Large intestine (tissue), 3 donors: ENCODE results near the gene SSBP3. TPM values are rescaled to one million over a fixed set of nuclear protein-coding genes. Genes with fewer than 3 reads are reported as not detected.

ENCODE experiments used
- DNase-seq, 2 donors: peaks; one replicate each; pipeline versions ENCODE4 v3.0.0 to v3.0.0-alpha.2; 2013
- H3K27ac ChIP-seq: one replicate; pipeline ENCODE4 v1.5.1; 2013; ENCODE audit warnings: low read length
- H3K27me3 ChIP-seq: 2 replicates; pipeline ENCODE4 v1.6.1; 2013; ENCODE audit warnings: low read length; ENCODE audit not compliant: control insufficient read depth, insufficient read depth
- H3K36me3 ChIP-seq: 2 replicates; pipeline ENCODE4 v1.6.1; 2013; ENCODE audit warnings: low read length; ENCODE audit not compliant: control insufficient read depth, insufficient read depth
- H3K4me1 ChIP-seq: one replicate; pipeline ENCODE4 v1.6.1; 2013; ENCODE audit warnings: low read length; ENCODE audit not compliant: control insufficient read depth, insufficient read depth
- H3K4me3 ChIP-seq: one replicate; pipeline ENCODE4 v1.5.1; 2013; ENCODE audit warnings: low read length
- H3K9me3 ChIP-seq: one replicate; pipeline ENCODE4 v1.6.1; 2013; ENCODE audit warnings: mild to moderate bottlenecking, low read depth, low read length, moderate library complexity; ENCODE audit not compliant: control insufficient read depth
- WGBS: methylation state at CpG from one replicate; pipeline ENCODE4 v1.1.5; 2013; ENCODE audit warnings: low lambda C conversion rate; ENCODE audit not compliant: insufficient coverage; 5-methylcytosine and 5-hydroxymethylcytosine counted together
- polyA plus RNA-seq: library from polyadenylated mRNA; unstranded; fragments of 120-200 nt; gene quantifications from one replicate; pipeline ENCODE4 v1.2.1, GENCODE V29; 2013

The SSBP3 gene
- polyA plus RNA-seq, 1 donor, result 48.2 TPM

- WGBS, result no CpG with 5 or more reads among the region's 19 CpGs
- Histone ChIP-seq H3K36me3 (no peaks in the 10 kb centered on the region), H3K4me1 (peaks cover 18% of the 10 kb centered on the region), H3K27me3 (no peaks in the 10 kb centered on the region), H3K4me3 (no peak overlapping the region), H3K9me3 (no peaks in the 10 kb centered on the region), H3K27ac (no peak overlapping the region)
- DNase-seq, result no peak
Observed at GRCh38 chr1:54309631-54310366, 96.4 kb downstream of the SSBP3 start.

- H3K4me1 ChIP-seq, result peaks cover 10% of the 10 kb centered on the region
- no peak overlapping the region for H3K4me3 ChIP-seq
- no peaks in the 10 kb centered on the region for H3K9me3 ChIP-seq
- H3K27me3 ChIP-seq, result no peaks in the 10 kb centered on the region
- DNase-seq, result no peak
- no peak overlapping the region for H3K27ac ChIP-seq
- no CpG with 5 or more reads among the region's 3 CpGs for WGBS
- H3K36me3 ChIP-seq, result no peaks in the 10 kb centered on the region
Observed at GRCh38 chr1:54307305-54307704, 98.9 kb downstream of the SSBP3 start.

GRCh38 chr1:54305906-54306514, 100.2 kb downstream of the SSBP3 start:
- Histone ChIP-seq H3K27ac (no peak overlapping the region), H3K4me1 (peaks cover 10% of the 10 kb centered on the region), H3K27me3 (no peaks in the 10 kb centered on the region), H3K36me3 (no peaks in the 10 kb centered on the region), H3K9me3 (no peaks in the 10 kb centered on the region), H3K4me3 (no peak overlapping the region)
- 0% methylated on average over 1 of the region's 7 CpGs for WGBS
- no peak for DNase-seq

DNA sequence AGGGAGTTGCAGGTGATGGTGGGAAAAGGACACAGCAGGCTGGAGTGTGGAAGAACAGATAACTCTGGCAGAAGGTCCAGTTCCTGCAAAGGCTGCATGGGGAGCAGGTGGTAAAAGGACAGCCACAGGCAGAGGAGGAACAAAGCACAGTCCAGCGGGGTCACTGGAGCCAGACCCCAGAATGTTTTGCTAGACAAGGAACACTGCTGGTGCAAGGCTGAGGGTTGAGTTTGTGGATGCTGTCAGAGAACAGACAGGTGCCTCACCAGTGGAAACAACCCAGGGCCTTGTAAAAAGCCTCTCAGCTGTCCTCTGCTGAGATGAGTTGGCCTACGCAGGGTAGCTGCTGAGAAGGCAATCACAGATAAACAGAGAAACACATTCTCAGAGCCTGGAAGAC, 101.7 kb downstream of the SSBP3 start:
- no peak for DNase-seq
- no peak overlapping the region for H3K4me3 ChIP-seq
- H3K27me3 ChIP-seq, result no peaks in the 10 kb centered on the region
- no peak overlapping the region for H3K27ac ChIP-seq
- no CpG with 5 or more reads among the region's 2 CpGs for WGBS
- no peaks in the 10 kb centered on the region for H3K9me3 ChIP-seq
- peaks cover 17% of the 10 kb centered on the region for H3K4me1 ChIP-seq
- no peaks in the 10 kb centered on the region for H3K36me3 ChIP-seq

- Histone ChIP-seq H3K27ac (no peak overlapping the region), H3K4me3 (no peak overlapping the region), H3K27me3 (no peaks in the 10 kb centered on the region), H3K4me1 (peaks cover 30% of the 10 kb centered on the region), H3K9me3 (no peaks in the 10 kb centered on the region), H3K36me3 (no peaks in the 10 kb centered on the region)
- DNase-seq, result peak in 1 of 2 donors; percentile 54
- 84% methylated on average over 3 of the region's 22 CpGs for WGBS
Observed at GRCh38 chr1:54302951-54303843, 103.0 kb downstream of the SSBP3 start.

- no peaks in the 10 kb centered on the region for H3K9me3 ChIP-seq
- no peaks in the 10 kb centered on the region for H3K27me3 ChIP-seq
- no peaks in the 10 kb centered on the region for H3K36me3 ChIP-seq
- DNase-seq, result no peak
- no CpG with 5 or more reads among the region's 5 CpGs for WGBS
- H3K4me1 ChIP-seq, result peaks cover 37% of the 10 kb centered on the region
- H3K27ac ChIP-seq, result no peak overlapping the region
- H3K4me3 ChIP-seq, result no peak overlapping the region
Observed at GRCh38 chr1:54302549-54302948, 103.6 kb downstream of the SSBP3 start.

DNA sequence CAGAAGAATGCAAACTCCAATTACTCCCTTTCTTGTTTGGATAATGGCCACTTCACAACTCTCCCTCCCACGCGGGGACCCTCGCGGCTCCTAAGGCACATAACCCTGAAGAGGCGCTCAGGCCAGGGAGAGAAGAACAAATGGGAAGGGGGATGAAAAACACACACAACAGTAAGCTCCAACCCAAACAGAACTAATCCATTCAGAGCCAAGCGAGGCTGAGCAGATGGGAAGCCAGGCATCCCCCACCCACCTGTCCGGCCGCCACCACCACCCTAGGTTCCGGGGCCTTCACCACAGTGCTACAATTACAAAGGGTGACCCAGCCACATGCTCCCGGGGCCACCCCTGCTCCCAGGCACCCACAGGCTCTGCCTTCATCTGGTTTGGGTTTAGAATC, 104.7 kb downstream of the SSBP3 start:
- H3K9me3 ChIP-seq, result no peaks in the 10 kb centered on the region
- no peaks in the 10 kb centered on the region for H3K27me3 ChIP-seq
- no CpG with 5 or more reads among the region's 10 CpGs for WGBS
- peaks cover 38% of the 10 kb centered on the region for H3K4me1 ChIP-seq
- H3K4me3 ChIP-seq, result no peak overlapping the region
- H3K36me3 ChIP-seq, result no peaks in the 10 kb centered on the region
- no peak overlapping the region for H3K27ac ChIP-seq
- no peak for DNase-seq

GRCh38 chr1:54300401-54300800, 105.8 kb downstream of the SSBP3 start:
- no peak for DNase-seq
- Histone ChIP-seq H3K27ac (peak overlapping the region; percentile 7), H3K27me3 (no peaks in the 10 kb centered on the region), H3K4me3 (no peak overlapping the region), H3K9me3 (no peaks in the 10 kb centered on the region), H3K36me3 (no peaks in the 10 kb centered on the region), H3K4me1 (peaks cover 40% of the 10 kb centered on the region)
- WGBS, result no CpG with 5 or more reads among the region's 7 CpGs

DNA sequence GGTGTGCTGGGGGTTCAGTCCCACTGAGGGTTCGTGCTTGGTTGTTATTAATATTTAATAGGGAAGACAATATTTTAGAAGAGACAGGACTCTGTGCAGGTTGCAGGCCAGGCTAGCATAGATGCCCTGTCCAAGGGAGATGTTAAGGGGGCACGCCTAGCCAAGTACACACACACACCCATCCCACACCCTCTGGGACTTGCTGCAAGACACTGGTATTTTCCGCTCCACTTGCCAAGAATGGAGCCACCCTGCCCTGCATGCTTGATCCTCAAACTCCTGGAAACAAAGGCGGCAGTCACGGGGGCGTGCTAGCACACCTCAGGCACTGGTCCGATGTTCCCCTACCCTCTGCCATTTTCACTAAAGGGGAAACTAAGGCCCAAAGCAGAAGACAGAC, 107.2 kb downstream of the SSBP3 start:
- DNase-seq, result no peak
- peak overlapping the region; percentile 45 for H3K27ac ChIP-seq
- H3K4me3 ChIP-seq, result no peak overlapping the region
- no peaks in the 10 kb centered on the region for H3K9me3 ChIP-seq
- H3K36me3 ChIP-seq, result no peaks in the 10 kb centered on the region
- no peaks in the 10 kb centered on the region for H3K27me3 ChIP-seq
- no CpG with 5 or more reads among the region's 7 CpGs for WGBS
- H3K4me1 ChIP-seq, result peaks cover 44% of the 10 kb centered on the region

- no CpG with 5 or more reads among the region's 20 CpGs for WGBS
- Histone ChIP-seq H3K36me3 (no peaks in the 10 kb centered on the region), H3K9me3 (no peaks in the 10 kb centered on the region), H3K27ac (peak overlapping the region; percentile 45), H3K4me1 (peaks cover 43% of the 10 kb centered on the region), H3K4me3 (no peak overlapping the region), H3K27me3 (no peaks in the 10 kb centered on the region)
- peak in 1 of 2 donors; percentile 46 for DNase-seq
Observed at GRCh38 chr1:54298284-54299033, 107.7 kb downstream of the SSBP3 start.
